ENCODE measurements around the gene FGF6. TPM values are rescaled to one million over a fixed set of nuclear protein-coding genes. Genes with fewer than 3 reads are reported as not detected.

The FGF6 gene
- total and polyA plus RNA-seq, 9 of the 15 experiments (the other 6 are each of a cell fraction or from before 2014, with no cell fraction given) = 0.14 TPM; not detected in 8

- no peak overlapping the region for H2AFZ ChIP-seq (ENCODE audit: low read depth, low read length)
- H3K9me1 ChIP-seq (ENCODE audit: control insufficient read depth, insufficient read depth, low read length) = no peaks in the 10 kb centered on the region
- no peaks in the 10 kb centered on the region for H3K27me3 ChIP-seq (ENCODE audit: control insufficient read depth in 2 of 2, insufficient read depth in 2 of 2, low read length in 2 of 2)
- no peaks in the 10 kb centered on the region for H4K20me1 ChIP-seq (replicated peaks; ENCODE audit: control insufficient read depth, insufficient read depth, low read length)
- peaks cover 12 to 23% of the 10 kb centered on the region in 2 experiments; a peak in 4 of 5 replicates for H3K4me1 ChIP-seq (replicated peaks in 1 of 2; ENCODE audit: control insufficient read depth in 2 of 2, insufficient read depth in 2 of 2, low read length in 2 of 2)
- intact Hi-C loops (cut with micrococcal nuclease) (loop anchor here (5.0 kb wide), 1 partner anchor 34 kb away; no protein-coding TSS in a partner anchor), in situ Hi-C loops (cut with MboI) (no loop called here)
- ATAC-seq (no peak), FAIRE-seq (peak; percentile 32), DNase-seq (ENCODE audit: extremely low read depth in 1 of 4, low spot score in 3 of 4) (peak in 3 of 4 experiments; percentile 16 to 52 (median 23))
- BruUV-seq (replicated peaks) = no TSS peak
- CTCF ChIA-PET (ENCODE audit: low intra/inter-chr PET ratio) = no interaction called here
- H3K36me3 ChIP-seq (ENCODE audit: control insufficient read depth, insufficient read depth, low read length) = no peaks in the 10 kb centered on the region
- H3K4me2 ChIP-seq (ENCODE audit: insufficient read depth, low read length) = no peak overlapping the region
- no peak overlapping the region for H3K27ac ChIP-seq (ENCODE audit: extremely low read depth, low read depth, low read length)
- no peak overlapping the region for H3K9ac ChIP-seq (ENCODE audit: insufficient read depth in 1 of 2, low read depth in 2 of 2, low read length in 2 of 2)
- POLR2A ChIA-PET = interaction anchor here (1.4 kb wide), 1 partner anchor 14 kb away, joined by 3 read pairs; no protein-coding TSS in a partner anchor
- no peaks in the 10 kb centered on the region for H3K9me3 ChIP-seq (replicated peaks; ENCODE audit: control insufficient read depth, insufficient read depth, low read depth, low read length)
- H3K79me2 ChIP-seq (ENCODE audit: control insufficient read depth, insufficient read depth, low read length) = no peaks in the 10 kb centered on the region
- WGBS (ENCODE audit: insufficient coverage, low coverage, missing lambda C conversion rate) = 0% methylated on average over 1 of the region's 1 CpG
- H3K4me3 ChIP-seq = no peak overlapping the region
- TF ChIP-seq PCBP1 (IDR thresholded peaks at IDR 0.05; ENCODE audit: low read depth, low read length, poor library complexity, severe bottlenecking) = no peak
- no peak for TF ChIP-seq NR2C2 (CRISPR knock-in tag; IDR thresholded peaks at IDR 0.05)
- no peak for TF ChIP-seq NR2C2 (tag; IDR thresholded peaks at IDR 0.05)
- no peak for TF ChIP-seq RFX5 (IDR thresholded peaks at IDR 0.05; ENCODE audit: low read depth, low read length)
- no peak for TF ChIP-seq SRF (CRISPR knock-in tag; IDR thresholded peaks at IDR 0.05)
- no peak for TF ChIP-seq ARID3B (CRISPR knock-in tag; IDR thresholded peaks at IDR 0.05; ENCODE audit: borderline replicate concordance)
- TF ChIP-seq BRD9 (IDR thresholded peaks at IDR 0.05; ENCODE audit: low read depth, partially characterized antibody) = no peak
- TF ChIP-seq BRCA1 (IDR thresholded peaks at IDR 0.05) = no peak
- no peak for TF ChIP-seq BRCA1 (CRISPR knock-in tag; IDR thresholded peaks at IDR 0.05)
- TF ChIP-seq NFIC (IDR thresholded peaks at IDR 0.05) = no peak
- TF ChIP-seq NELFE (IDR thresholded peaks at IDR 0.05; ENCODE audit: insufficient read depth, insufficient read length) = no peak
- no peak for TF ChIP-seq SNIP1 (IDR thresholded peaks at IDR 0.05; ENCODE audit: low read depth)
- no peak for TF ChIP-seq CHD2 (IDR thresholded peaks at IDR 0.05; ENCODE audit: low read depth, low read length)
- no peak for TF ChIP-seq KHSRP (IDR thresholded peaks at IDR 0.05)
- TF ChIP-seq MAX (CRISPR knock-in tag; IDR thresholded peaks at IDR 0.05) = no peak
- no peak for TF ChIP-seq NR2F6 (CRISPR knock-in tag; IDR thresholded peaks at IDR 0.05)
- TF ChIP-seq SNAPC5 (CRISPR knock-in tag; IDR thresholded peaks at IDR 0.05) = no peak
- no peak for TF ChIP-seq NR2C1 (IDR thresholded peaks at IDR 0.05)
- TF ChIP-seq NR2C1 (tag; IDR thresholded peaks at IDR 0.05) = no peak
- no peak for TF ChIP-seq ZNF431 (CRISPR knock-in tag; IDR thresholded peaks at IDR 0.05)
Observed at GRCh38 chr12:4388032-4388431, 57.6 kb downstream of the FGF6 start.
